Stimulated activated CD4-positive, alpha-beta T cell treated with anti-CD3 and anti-CD28 coated beads, Interleukin-12 subunit alpha, Interleukin-12 subunit beta, amount 100 ng/mL, for 48 hours (primary cell): ENCODE data around the gene PID1.

Experiments used
- DNase-seq, 3 donors: peaks; one replicate each; pipeline ENCODE4 v3.0.0-alpha.2; 2020; ENCODE audit warnings: low read depth in 2 of 3, low spot score in 1 of 3

PID1 gene

GRCh38 chr2:229032608-229033234 is 238.4 kb downstream of the PID1 start:
- DNase-seq, result no peak

GRCh38 chr2:229027353-229028105 is 243.6 kb downstream of the PID1 start:
- no peak for DNase-seq

- no peak for DNase-seq
Measured at GRCh38 chr2:229025653-229026052, 245.4 kb downstream of the PID1 start.

- DNase-seq, result no peak
Measured at GRCh38 chr2:229022652-229023051, 248.4 kb downstream of the PID1 start.

- no peak for DNase-seq
Measured at GRCh38 chr2:229022071-229022470, 249.0 kb downstream of the PID1 start.

- DNase-seq, result no peak
Measured at GRCh38 chr2:229009816-229010215, 261.3 kb downstream of the PID1 start.

- DNase-seq, result no peak
Measured at GRCh38 chr2:229003256-229003655, 267.8 kb downstream of the PID1 start.

- no peak for DNase-seq
Measured at GRCh38 chr2:229001196-229001595, 269.9 kb downstream of the PID1 start.

GRCh38 chr2:228999326-228999725 is 271.8 kb downstream of the PID1 start:
- no peak for DNase-seq

GRCh38 chr2:228988786-228989185 is 282.3 kb downstream of the PID1 start:
- no peak for DNase-seq

GRCh38 chr2:228987441-228988155 is 283.5 kb downstream of the PID1 start:
- no peak for DNase-seq

- no peak for DNase-seq
Measured at GRCh38 chr2:228986961-228987360, 284.1 kb downstream of the PID1 start.

- no peak for DNase-seq
Measured at GRCh38 chr2:228983700-228984099, 287.4 kb downstream of the PID1 start.

GRCh38 chr2:228974169-228974568 is 296.9 kb downstream of the PID1 start:
- DNase-seq, result no peak
